OCI-LY3 (cell line): ENCODE measurements around the gene SLA2.
"Not testable (repeated sequence)": the region's sequence is repeated elsewhere in the genome, so short reads cannot be mapped to it uniquely, and the experiment has no call there.

Source experiments
- H2AFZ ChIP-seq: fragments of 200-600, 300-600 bp; shearing (Covaris generic); 2 replicates; pipeline ENCODE4 v1.6.0; 2014; ENCODE audit warnings: antibody characterized with exemption, low read depth, low read length
- H3K27ac ChIP-seq: fragments of 200-600, 300-600 bp; sonication (generic); 2 replicates; pipeline ENCODE4 v1.5.1; 2014; ENCODE audit warnings: mild to moderate bottlenecking, low read length, moderate library complexity, mixed read lengths
- H3K27me3 ChIP-seq: fragments of 200-600, 300-600 bp; sonication (generic); 2 replicates; pipeline ENCODE4 v1.6.1; 2014; ENCODE audit warnings: low read depth, low read length, mixed read lengths
- H3K36me3 ChIP-seq: fragments of 200-600, 300-600 bp; sonication (generic); replicated peaks from 2 replicates; pipeline ENCODE3; 2014; ENCODE audit warnings: low read depth, low read length, mixed read lengths
- H3K4me1 ChIP-seq: fragments of 300-600, 200-600 bp; sonication (generic); 2 replicates; pipeline ENCODE4 v1.6.1; 2014; ENCODE audit warnings: low read length, mixed read lengths
- H3K4me2 ChIP-seq: fragments of 200-600, 300-600 bp; sonication (generic); 2 replicates; pipeline ENCODE4 v1.6.1; 2014; ENCODE audit warnings: low read length, mixed read lengths
- H3K4me3 ChIP-seq: fragments of 300-600, 200-600 bp; sonication (generic); 2 replicates; pipeline ENCODE4 v1.5.1; 2014; ENCODE audit warnings: antibody characterized with exemption, mild to moderate bottlenecking, low read length, moderate library complexity
- H3K79me2 ChIP-seq: fragments of 300-600, 200-600 bp; shearing (Covaris generic); 2 replicates; pipeline ENCODE4 v1.6.1; 2014; ENCODE audit warnings: mild to moderate bottlenecking, low read length, mixed read lengths
- H3K9ac ChIP-seq: fragments of 300-600, 200-600 bp; shearing (Covaris generic); 2 replicates; pipeline ENCODE4 v1.6.0; 2014; ENCODE audit warnings: mild to moderate bottlenecking, low read length, moderate library complexity
- H3K9me3 ChIP-seq: fragments of 200-600, 300-600 bp; shearing (Covaris generic); 2 replicates; pipeline ENCODE4 v1.6.1; 2014; ENCODE audit warnings: low read length, mixed read lengths; ENCODE audit not compliant: insufficient read depth
- H4K20me1 ChIP-seq: fragments of 200-600, 300-600 bp; sonication (generic); 2 replicates; pipeline ENCODE4 v1.6.1; 2016; ENCODE audit warnings: low read length, mixed read lengths; ENCODE audit not compliant: insufficient read depth
- EZH2phosphoT487 ChIP-seq: fragments of 200-600 bp; shearing (Covaris generic); IDR thresholded peaks from 2 replicates; pipeline ENCODE4 v1.6.1; 2018; ENCODE audit warnings: antibody characterized with exemption, mixed run types, low read depth
- TF ChIP-seq, protein P1 (sequence below): fragments of 200-600, 300-600 bp; sonication (generic); IDR thresholded peaks from 2 replicates; pipeline ENCODE4 v1.5.1; 2014; ENCODE audit warnings: antibody characterized with exemption, low read length, low read depth

Gene SLA2

DNA sequence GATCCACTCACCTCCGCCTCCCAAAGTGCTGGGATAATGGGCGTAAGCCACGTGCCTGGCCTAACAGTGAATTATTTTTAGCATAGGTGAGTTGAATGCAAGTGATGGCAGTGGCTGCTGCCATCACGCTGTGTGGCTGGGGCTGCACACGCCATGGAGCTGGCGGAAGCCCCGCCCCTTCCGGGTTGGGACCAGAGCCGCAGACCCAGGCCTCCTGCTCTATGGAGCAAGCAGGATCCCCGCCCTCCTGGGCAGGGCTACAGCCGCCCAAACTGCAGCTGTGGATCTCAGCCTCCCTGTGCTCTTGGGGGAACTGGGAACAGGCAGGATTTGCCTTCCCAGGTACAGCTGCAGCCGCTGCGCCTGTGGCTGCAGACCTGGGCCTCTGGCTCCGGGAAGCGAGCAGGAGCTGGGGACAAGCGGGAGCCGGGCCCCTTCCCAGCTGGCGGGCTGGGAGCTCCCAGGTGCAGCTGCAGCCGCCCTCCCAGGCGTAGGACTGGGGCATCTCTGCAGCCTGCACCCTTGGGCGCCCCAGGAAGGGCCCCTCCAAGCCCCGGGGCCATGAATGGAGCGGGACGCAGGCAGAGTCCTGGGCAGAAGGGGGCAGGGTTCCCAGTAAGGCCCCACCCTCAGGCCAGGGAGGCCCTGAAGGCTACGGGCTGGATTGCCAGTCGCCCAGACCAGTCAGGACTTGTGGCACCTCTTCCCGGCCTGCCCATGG, 30.9 kb upstream of the SLA2 start:
- Histone ChIP-seq H3K36me3 (peaks cover 5% of the 10 kb centered on the region), H3K9me3 (no peaks in the 10 kb centered on the region), H2AFZ (no peak overlapping the region), H3K4me1 (no peaks in the 10 kb centered on the region), H3K27ac (no peak overlapping the region), H3K4me3 (no peak overlapping the region), H3K4me2 (no peak overlapping the region), H4K20me1 (no peaks in the 10 kb centered on the region), H3K9ac (no peak overlapping the region), H3K27me3 (no peaks in the 10 kb centered on the region), H3K79me2 (no peaks in the 10 kb centered on the region)
- TF ChIP-seq EZH2phosphoT487: no peak
- TF ChIP-seq, protein P1, sequence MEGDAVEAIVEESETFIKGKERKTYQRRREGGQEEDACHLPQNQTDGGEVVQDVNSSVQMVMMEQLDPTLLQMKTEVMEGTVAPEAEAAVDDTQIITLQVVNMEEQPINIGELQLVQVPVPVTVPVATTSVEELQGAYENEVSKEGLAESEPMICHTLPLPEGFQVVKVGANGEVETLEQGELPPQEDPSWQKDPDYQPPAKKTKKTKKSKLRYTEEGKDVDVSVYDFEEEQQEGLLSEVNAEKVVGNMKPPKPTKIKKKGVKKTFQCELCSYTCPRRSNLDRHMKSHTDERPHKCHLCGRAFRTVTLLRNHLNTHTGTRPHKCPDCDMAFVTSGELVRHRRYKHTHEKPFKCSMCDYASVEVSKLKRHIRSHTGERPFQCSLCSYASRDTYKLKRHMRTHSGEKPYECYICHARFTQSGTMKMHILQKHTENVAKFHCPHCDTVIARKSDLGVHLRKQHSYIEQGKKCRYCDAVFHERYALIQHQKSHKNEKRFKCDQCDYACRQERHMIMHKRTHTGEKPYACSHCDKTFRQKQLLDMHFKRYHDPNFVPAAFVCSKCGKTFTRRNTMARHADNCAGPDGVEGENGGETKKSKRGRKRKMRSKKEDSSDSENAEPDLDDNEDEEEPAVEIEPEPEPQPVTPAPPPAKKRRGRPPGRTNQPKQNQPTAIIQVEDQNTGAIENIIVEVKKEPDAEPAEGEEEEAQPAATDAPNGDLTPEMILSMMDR: no peak

DNA sequence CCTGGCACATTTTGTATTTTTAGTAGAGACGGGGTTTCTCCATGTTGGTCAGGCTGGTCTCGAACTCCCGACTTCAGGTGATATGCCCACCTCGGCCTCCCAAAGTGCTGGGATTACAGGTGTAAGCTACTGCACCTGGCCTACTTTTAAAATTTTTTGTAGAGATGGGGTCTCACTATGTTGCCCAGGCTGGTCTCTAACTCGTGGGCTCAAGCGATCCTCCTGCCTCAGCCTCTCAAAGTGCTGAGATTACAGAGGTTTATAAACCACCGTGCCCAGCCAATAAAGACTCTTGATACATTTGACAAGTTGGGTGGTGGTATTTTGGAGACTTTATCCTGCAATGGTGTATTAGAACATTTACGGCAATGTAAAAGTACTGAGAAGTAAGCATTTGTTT, 29.5 kb upstream of the SLA2 start:
- H3K9ac ChIP-seq, H3K4me2 ChIP-seq, H3K27ac ChIP-seq, H2AFZ ChIP-seq, H3K9me3 ChIP-seq, H3K36me3 ChIP-seq, H3K79me2 ChIP-seq, H3K4me3 ChIP-seq, H3K27me3 ChIP-seq, H4K20me1 ChIP-seq, H3K4me1 ChIP-seq: not testable (repeated sequence)

GRCh38 chr20:36672991-36673390, 27.0 kb upstream of the SLA2 start:
- H3K4me2 ChIP-seq: no peak overlapping the region
- H3K4me1 ChIP-seq: no peaks in the 10 kb centered on the region
- no peak overlapping the region for H3K27ac ChIP-seq
- no peaks in the 10 kb centered on the region for H3K9me3 ChIP-seq
- H3K36me3 ChIP-seq: no peaks in the 10 kb centered on the region
- no peaks in the 10 kb centered on the region for H4K20me1 ChIP-seq
- H3K9ac ChIP-seq: no peak overlapping the region
- H3K27me3 ChIP-seq: no peaks in the 10 kb centered on the region
- no peaks in the 10 kb centered on the region for H3K79me2 ChIP-seq
- TF ChIP-seq, protein P1: no peak
- no peak for TF ChIP-seq EZH2phosphoT487
- no peak overlapping the region for H2AFZ ChIP-seq
- no peak overlapping the region for H3K4me3 ChIP-seq

GRCh38 chr20:36670665-36671357, 24.8 kb upstream of the SLA2 start:
- no peak overlapping the region for H3K27ac ChIP-seq
- H3K4me2 ChIP-seq: no peak overlapping the region
- H3K4me3 ChIP-seq: no peak overlapping the region
- no peaks in the 10 kb centered on the region for H3K4me1 ChIP-seq
- no peaks in the 10 kb centered on the region for H4K20me1 ChIP-seq
- TF ChIP-seq, protein P1: no peak
- no peak for TF ChIP-seq EZH2phosphoT487
- no peak overlapping the region for H3K9ac ChIP-seq
- H3K27me3 ChIP-seq: no peaks in the 10 kb centered on the region
- H2AFZ ChIP-seq: no peak overlapping the region
- no peaks in the 10 kb centered on the region for H3K36me3 ChIP-seq
- H3K79me2 ChIP-seq: no peaks in the 10 kb centered on the region
- H3K9me3 ChIP-seq: no peaks in the 10 kb centered on the region
